SJCRH30 (cell line): ENCODE data around the gene STOML1. TPM values are rescaled to one million over a fixed set of nuclear protein-coding genes. Genes with fewer than 3 reads are reported as not detected.
"Not testable (repeated sequence)": the region's sequence is repeated elsewhere in the genome, so short reads cannot be mapped to it uniquely, and the experiment has no call there.

Source experiments
- DNase-seq, 2 experiments: peaks; one replicate each; pipeline ENCODE4 v3.0.0-alpha.2; 2015 to 2020
- H3K27ac ChIP-seq: fragments of 250-450 bp; sonication (Bioruptor Pico); 2 replicates; pipeline ENCODE4 v1.5.1; 2020; ENCODE audit warnings: mild to moderate bottlenecking, moderate library complexity
- H3K27me3 ChIP-seq: fragments of 250-450 bp; sonication (Bioruptor Pico); 2 replicates; pipeline ENCODE4 v1.5.1; 2020; ENCODE audit warnings: mild to moderate bottlenecking, moderate library complexity
- H3K36me3 ChIP-seq: fragments of 250-450 bp; sonication (Bioruptor Pico); 2 replicates; pipeline ENCODE4 v1.5.1; 2020; ENCODE audit warnings: mild to moderate bottlenecking, moderate library complexity
- H3K4me1 ChIP-seq: fragments of 250-450 bp; sonication (Bioruptor Pico); 2 replicates; pipeline ENCODE4 v1.5.1; 2020; ENCODE audit warnings: mild to moderate bottlenecking, moderate library complexity
- H3K4me3 ChIP-seq: fragments of 250-450 bp; sonication (Bioruptor Pico); 2 replicates; pipeline ENCODE4 v1.5.1; 2020; ENCODE audit warnings: mild to moderate bottlenecking, moderate library complexity
- H3K9me3 ChIP-seq: fragments of 250-450 bp; sonication (Bioruptor Pico); replicated peaks from 2 replicates; pipeline ENCODE4 v1.5.1; 2020; ENCODE audit warnings: mild to moderate bottlenecking, moderate library complexity
- total RNA-seq: library from RNA; depleted of rRNA; stranded (reverse); fragments of >200 nt; shearing (Covaris generic); gene quantifications from 2 replicates; pipeline ENCODE4 v1.2.3, GENCODE V29; 2014

STOML1 gene
- total RNA-seq, 1 experiment from 2014 or later, result 3.0 TPM

- Histone ChIP-seq H3K4me3 (no peak overlapping the region), H3K27ac (no peak overlapping the region), H3K36me3 (no peaks in the 10 kb centered on the region), H3K9me3 (no peaks in the 10 kb centered on the region), H3K4me1 (peaks cover 40% of the 10 kb centered on the region), H3K27me3 (no peaks in the 10 kb centered on the region)
- no peak for DNase-seq
These were observed 49.3 kb downstream of the STOML1 start for GRCh38 chr15:73942751-73943270.

GRCh38 chr15:73941871-73942635, 50.0 kb downstream of the STOML1 start:
- no peak for DNase-seq
- H3K27me3 ChIP-seq, result no peaks in the 10 kb centered on the region
- H3K36me3 ChIP-seq, result no peaks in the 10 kb centered on the region
- H3K9me3 ChIP-seq, result no peaks in the 10 kb centered on the region
- H3K4me1 ChIP-seq, result peaks cover 40% of the 10 kb centered on the region
- H3K27ac ChIP-seq, result peak overlapping the region; percentile 36; the same call in 1 of the 2 replicates
- no peak overlapping the region for H3K4me3 ChIP-seq

DNA sequence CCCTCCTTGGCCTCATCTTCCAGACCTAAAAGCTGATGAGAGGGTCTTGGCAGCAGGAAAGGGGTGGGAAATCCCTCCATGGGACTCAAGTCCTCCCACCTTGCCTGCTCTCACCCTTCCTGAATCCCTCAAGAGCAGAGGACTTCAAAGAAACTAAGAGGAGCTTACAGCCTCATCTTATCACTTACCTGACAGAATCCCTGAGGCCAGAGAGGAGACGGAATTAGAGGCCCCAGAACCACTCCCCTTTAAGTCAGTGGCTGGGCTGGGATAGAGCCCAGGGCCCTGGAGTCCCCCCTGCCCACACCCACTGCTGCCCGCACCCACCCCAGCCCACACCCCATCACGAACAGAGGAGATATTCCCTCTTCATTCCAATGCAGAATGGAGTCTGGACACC, 50.6 kb downstream of the STOML1 start:
- H3K27me3 ChIP-seq, result no peaks in the 10 kb centered on the region
- H3K4me1 ChIP-seq, result peaks cover 42% of the 10 kb centered on the region
- H3K27ac ChIP-seq, result peak overlapping the region; percentile 36; the same call in 1 of the 2 replicates
- H3K9me3 ChIP-seq, result no peaks in the 10 kb centered on the region
- DNase-seq, result no peak
- no peaks in the 10 kb centered on the region for H3K36me3 ChIP-seq
- H3K4me3 ChIP-seq, result no peak overlapping the region

DNA sequence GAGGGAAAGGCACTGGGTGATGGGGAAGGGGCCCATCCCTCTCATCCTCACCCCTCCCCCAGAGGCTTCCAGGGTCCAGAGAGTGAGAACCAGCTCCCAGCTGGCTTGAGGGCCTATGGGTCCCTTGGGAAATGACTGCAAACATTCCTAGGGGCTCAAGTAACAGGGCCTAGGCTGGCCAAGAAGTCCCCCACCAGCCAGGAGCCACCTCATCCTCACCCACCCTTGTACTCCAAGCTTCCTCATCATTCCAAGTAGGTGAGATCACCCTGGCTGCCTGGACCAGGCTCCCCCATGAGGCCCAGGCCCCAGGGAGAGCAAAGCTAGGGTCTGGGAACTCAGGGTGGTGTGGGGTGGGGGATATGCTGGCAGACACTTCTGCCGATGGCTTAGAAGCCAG, 51.1 kb downstream of the STOML1 start:
- H3K4me3 ChIP-seq, result no peak overlapping the region
- H3K27ac ChIP-seq, result peak overlapping the region; percentile 36; the same call in 1 of the 2 replicates
- H3K36me3 ChIP-seq, result no peaks in the 10 kb centered on the region
- H3K4me1 ChIP-seq, result peaks cover 47% of the 10 kb centered on the region
- no peaks in the 10 kb centered on the region for H3K27me3 ChIP-seq
- H3K9me3 ChIP-seq, result no peaks in the 10 kb centered on the region
- DNase-seq, result peak; percentile 56 to 67

GRCh38 chr15:73940061-73940981, 51.8 kb downstream of the STOML1 start:
- Histone ChIP-seq H3K36me3 (no peaks in the 10 kb centered on the region), H3K9me3 (no peaks in the 10 kb centered on the region), H3K27ac (peak overlapping the region; percentile 55; the same call in 1 of the 2 replicates), H3K4me3 (no peak overlapping the region), H3K4me1 (peaks cover 54% of the 10 kb centered on the region), H3K27me3 (no peaks in the 10 kb centered on the region)
- DNase-seq, result no peak

DNA sequence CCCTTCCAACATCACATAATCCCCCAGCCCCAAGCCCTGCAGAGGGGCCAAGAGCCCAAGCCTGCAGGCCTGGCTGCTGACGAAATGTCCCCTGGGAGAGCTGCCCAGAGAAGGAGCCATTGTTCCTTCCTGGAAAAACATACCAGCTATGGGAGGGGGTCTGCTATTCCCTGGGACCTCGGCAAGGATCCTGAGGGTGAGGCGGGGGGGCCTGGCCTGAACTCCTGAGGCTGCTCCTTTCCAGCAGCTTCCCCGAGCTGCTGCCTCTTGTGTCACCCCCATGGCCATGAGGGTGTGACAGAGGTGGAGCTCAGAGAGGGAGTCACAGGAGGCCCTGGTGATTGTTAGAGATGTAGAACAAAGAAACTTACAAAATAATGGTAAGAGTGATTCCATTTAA, 53.0 kb downstream of the STOML1 start:
- H3K36me3 ChIP-seq, result no peaks in the 10 kb centered on the region
- H3K4me1 ChIP-seq, result peaks cover 60% of the 10 kb centered on the region
- peak; percentile 51 to 60 for DNase-seq
- no peaks in the 10 kb centered on the region for H3K9me3 ChIP-seq
- H3K27me3 ChIP-seq, result no peaks in the 10 kb centered on the region
- H3K27ac ChIP-seq, result peak overlapping the region; percentile 55
- H3K4me3 ChIP-seq, result no peak overlapping the region

DNA sequence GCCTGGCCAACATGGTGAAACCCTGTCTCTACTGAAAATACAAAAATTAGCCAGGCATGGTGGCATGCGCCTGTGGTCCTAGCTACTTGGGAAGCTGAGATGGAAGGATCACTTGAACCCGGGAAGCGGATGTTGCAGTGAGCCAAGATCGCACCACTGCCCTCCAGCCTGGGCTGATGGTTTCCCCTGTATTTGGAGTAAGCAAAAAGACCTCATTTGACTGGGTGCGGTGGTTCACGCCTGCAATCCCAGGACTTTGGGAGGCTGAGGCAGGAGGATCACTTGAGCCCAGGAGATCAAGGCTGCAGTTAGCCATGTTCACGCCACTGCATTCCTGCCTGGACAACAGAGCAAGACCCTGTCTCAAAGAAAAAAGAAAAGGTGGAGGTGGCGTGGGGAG, 53.6 kb downstream of the STOML1 start:
- Histone ChIP-seq H3K4me1 (peaks cover 60% of the 10 kb centered on the region), H3K27ac (peak overlapping the region; percentile 55; the same call in 1 of the 2 replicates)
- H3K9me3 ChIP-seq, H3K4me3 ChIP-seq, H3K27me3 ChIP-seq, DNase-seq, H3K36me3 ChIP-seq: not testable (repeated sequence)

- no peak overlapping the region for H3K4me3 ChIP-seq
- no peaks in the 10 kb centered on the region for H3K27me3 ChIP-seq
- DNase-seq, result no peak
- no peaks in the 10 kb centered on the region for H3K9me3 ChIP-seq
- peaks cover 60% of the 10 kb centered on the region for H3K4me1 ChIP-seq
- no peak overlapping the region for H3K27ac ChIP-seq
- no peaks in the 10 kb centered on the region for H3K36me3 ChIP-seq
These were observed 54.4 kb downstream of the STOML1 start for GRCh38 chr15:73937726-73938125.

DNA sequence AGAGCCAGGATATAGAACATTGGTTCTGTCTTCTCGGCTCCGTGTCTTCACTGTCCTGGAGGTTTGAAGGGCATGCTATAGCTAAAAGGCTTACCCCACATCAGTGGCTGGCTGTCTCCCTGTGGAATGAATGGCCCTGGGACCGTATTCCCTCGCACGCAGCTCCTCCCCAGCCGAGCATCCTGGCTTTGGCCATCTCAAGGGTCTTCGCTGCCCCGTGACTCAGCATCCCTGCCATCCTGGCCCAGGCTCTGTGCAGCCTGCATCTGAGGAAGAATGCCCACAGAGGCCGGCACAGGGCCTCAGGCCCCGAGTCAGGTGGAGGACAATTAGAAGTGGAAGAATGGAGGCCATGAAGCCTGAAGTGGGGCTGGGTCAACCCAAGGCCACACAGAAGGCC, 54.8 kb downstream of the STOML1 start:
- no peaks in the 10 kb centered on the region for H3K27me3 ChIP-seq
- no peak overlapping the region for H3K4me3 ChIP-seq
- peaks cover 1% of the 10 kb centered on the region; the same call in 1 of the 2 replicates for H3K36me3 ChIP-seq
- H3K9me3 ChIP-seq, result no peaks in the 10 kb centered on the region
- no peak for DNase-seq
- H3K27ac ChIP-seq, result no peak overlapping the region
- peaks cover 59% of the 10 kb centered on the region for H3K4me1 ChIP-seq

- Histone ChIP-seq H3K36me3 (peaks cover 4% of the 10 kb centered on the region; the same call in 1 of the 2 replicates), H3K4me1 (peaks cover 53% of the 10 kb centered on the region), H3K9me3 (no peaks in the 10 kb centered on the region), H3K27me3 (no peaks in the 10 kb centered on the region), H3K27ac (no peak overlapping the region), H3K4me3 (no peak overlapping the region)
- DNase-seq, result no peak
These were observed 55.4 kb downstream of the STOML1 start for GRCh38 chr15:73936588-73937290.

DNA sequence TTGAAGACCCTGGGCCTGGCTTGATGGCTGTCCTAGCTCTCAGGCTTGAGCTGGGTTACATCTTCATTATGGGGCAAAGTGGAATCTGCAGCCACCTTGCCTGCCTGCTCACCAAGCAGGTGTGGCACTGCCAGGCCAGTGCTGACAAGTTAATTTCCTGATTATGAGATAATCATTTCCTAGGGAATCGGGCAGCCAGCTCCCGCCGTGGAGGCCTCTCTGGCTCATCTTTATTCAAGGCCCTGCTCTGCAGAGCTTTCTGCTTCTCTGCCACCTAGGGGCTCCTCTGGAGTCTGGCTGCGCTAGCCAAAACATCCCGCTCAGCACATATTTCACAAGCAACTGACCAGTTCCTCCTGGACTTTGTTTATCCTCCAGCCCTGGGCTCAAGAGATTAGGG, 55.9 kb downstream of the STOML1 start:
- Histone ChIP-seq H3K4me3 (no peak overlapping the region), H3K9me3 (no peaks in the 10 kb centered on the region), H3K27me3 (no peaks in the 10 kb centered on the region), H3K4me1 (peaks cover 47% of the 10 kb centered on the region), H3K27ac (no peak overlapping the region), H3K36me3 (peaks cover 4% of the 10 kb centered on the region; the same call in 1 of the 2 replicates)
- DNase-seq, result no peak

GRCh38 chr15:73935547-73935946, 56.5 kb downstream of the STOML1 start:
- Histone ChIP-seq H3K27ac (peak overlapping the region; percentile 24; the same call in 1 of the 2 replicates), H3K4me1 (peaks cover 41% of the 10 kb centered on the region), H3K36me3 (peaks cover 4% of the 10 kb centered on the region; the same call in 1 of the 2 replicates), H3K27me3 (no peaks in the 10 kb centered on the region), H3K4me3 (no peak overlapping the region), H3K9me3 (no peaks in the 10 kb centered on the region)
- peak; percentile 57 to 63 for DNase-seq

DNA sequence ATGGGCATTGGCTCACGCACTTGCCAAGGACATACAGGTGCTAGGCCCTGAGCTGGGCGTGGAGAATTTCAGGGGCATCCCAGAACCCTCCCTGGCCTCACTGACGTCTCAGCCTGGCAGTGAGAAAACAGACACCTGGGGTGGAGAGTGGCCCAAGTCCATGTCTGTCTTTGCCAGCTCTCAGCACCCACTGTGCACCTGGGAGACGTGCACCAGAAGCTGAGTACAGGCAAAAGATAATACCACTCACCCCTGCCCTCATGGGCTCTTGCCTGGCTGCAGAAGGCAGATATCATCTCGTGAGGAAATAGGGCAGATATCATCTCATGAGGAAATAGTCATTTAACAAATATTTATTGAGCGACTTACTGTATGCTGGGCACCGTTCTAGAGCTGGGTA, 57.8 kb downstream of the STOML1 start:
- Histone ChIP-seq H3K27ac (no peak overlapping the region), H3K4me3 (no peak overlapping the region), H3K4me1 (peaks cover 28% of the 10 kb centered on the region), H3K36me3 (peaks cover 4% of the 10 kb centered on the region; the same call in 1 of the 2 replicates), H3K9me3 (no peaks in the 10 kb centered on the region), H3K27me3 (no peaks in the 10 kb centered on the region)
- no peak for DNase-seq
